Mammary epithelial cell (primary cell): ENCODE data around the gene FABP6.

Source experiments
- EZH2 ChIP-seq: IDR thresholded peaks from 2 replicates; pipeline ENCODE4 v1.6.1; 2012; ENCODE audit warnings: low read length, inconsistent platforms, borderline replicate concordance
- TF ChIP-seq, protein P1 (sequence below), 2 donors: IDR thresholded peaks in 1 of 2; conservative IDR thresholded peaks in 1 of 2; 2 replicates each; pipeline ENCODE4 v1.5.1; 2011 to 2012; ENCODE audit warnings: inconsistent platforms in 2 of 2, low read length in 2 of 2, mild to moderate bottlenecking in 2 of 2, control low read depth in 1 of 2, low read depth in 1 of 2; ENCODE audit not compliant: insufficient read depth in 1 of 2; ENCODE audit errors: extremely low read depth in 1 of 2

- TF ChIP-seq, protein P1, sequence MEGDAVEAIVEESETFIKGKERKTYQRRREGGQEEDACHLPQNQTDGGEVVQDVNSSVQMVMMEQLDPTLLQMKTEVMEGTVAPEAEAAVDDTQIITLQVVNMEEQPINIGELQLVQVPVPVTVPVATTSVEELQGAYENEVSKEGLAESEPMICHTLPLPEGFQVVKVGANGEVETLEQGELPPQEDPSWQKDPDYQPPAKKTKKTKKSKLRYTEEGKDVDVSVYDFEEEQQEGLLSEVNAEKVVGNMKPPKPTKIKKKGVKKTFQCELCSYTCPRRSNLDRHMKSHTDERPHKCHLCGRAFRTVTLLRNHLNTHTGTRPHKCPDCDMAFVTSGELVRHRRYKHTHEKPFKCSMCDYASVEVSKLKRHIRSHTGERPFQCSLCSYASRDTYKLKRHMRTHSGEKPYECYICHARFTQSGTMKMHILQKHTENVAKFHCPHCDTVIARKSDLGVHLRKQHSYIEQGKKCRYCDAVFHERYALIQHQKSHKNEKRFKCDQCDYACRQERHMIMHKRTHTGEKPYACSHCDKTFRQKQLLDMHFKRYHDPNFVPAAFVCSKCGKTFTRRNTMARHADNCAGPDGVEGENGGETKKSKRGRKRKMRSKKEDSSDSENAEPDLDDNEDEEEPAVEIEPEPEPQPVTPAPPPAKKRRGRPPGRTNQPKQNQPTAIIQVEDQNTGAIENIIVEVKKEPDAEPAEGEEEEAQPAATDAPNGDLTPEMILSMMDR (conservative IDR thresholded peaks at IDR 0.05 in 1 of 2, IDR thresholded peaks at IDR 0.05 in 1 of 2; ENCODE audit: extremely low read depth in 1 of 2, insufficient read depth in 1 of 2, low read depth in 1 of 2, low read length in 2 of 2), result no peak
- no peak for TF ChIP-seq EZH2
Observed at GRCh38 chr5:160229190-160229742, at the start of gene FABP6.
